ENCODE measurements around the gene GSN. TPM values are rescaled to one million over a fixed set of nuclear protein-coding genes. Genes with fewer than 3 reads are reported as not detected.

GSN gene
- total and polyA plus RNA-seq, 2 of the 13 experiments (the other 11 are each of a cell fraction or from before 2014, with no cell fraction given): 294 to 307 TPM

GRCh38 chr9:121369595-121370265 is 101.8 kb downstream of the GSN start, which contains the start of gene STOM (continued):
- no peak for TF ChIP-seq KIAA2018 (CRISPR knock-in tag; IDR thresholded peaks at IDR 0.05; ENCODE audit: borderline replicate concordance)
- TF ChIP-seq FOXP1 (IDR thresholded peaks at IDR 0.05): no peak
- no peak for TF ChIP-seq FOXP1 (CRISPR knock-in tag; IDR thresholded peaks at IDR 0.05)
- TF ChIP-seq ZNF33A (CRISPR knock-in tag; IDR thresholded peaks at IDR 0.05; ENCODE audit: borderline replicate concordance): no peak
- TF ChIP-seq ZNF704 (CRISPR knock-in tag; IDR thresholded peaks at IDR 0.05; ENCODE audit: borderline replicate concordance): no peak
- TF ChIP-seq BRCA1 (CRISPR knock-in tag; IDR thresholded peaks at IDR 0.05): no peak
- TF ChIP-seq ZSCAN9 (CRISPR knock-in tag; IDR thresholded peaks at IDR 0.05; ENCODE audit: borderline replicate concordance): 0 out of 2 replicates have a peak, but pooled peaks have one; percentile 16
- no peak for TF ChIP-seq MAFG (CRISPR knock-in tag; IDR thresholded peaks at IDR 0.05)

Data from HepG2 (cell line).